Neural cell (in vitro differentiated cells): ENCODE results near the gene HCFC2. TPM values are rescaled to one million over a fixed set of nuclear protein-coding genes. Genes with fewer than 3 reads are reported as not detected.

Experiments
- H2AFZ ChIP-seq: fragments of 200-600, 300-800 bp; sonication (generic), shearing (Covaris generic); 2 replicates; pipeline ENCODE4 v1.6.0; 2014; ENCODE audit warnings: low read depth, mild to moderate bottlenecking, antibody characterized with exemption, low read length, moderate library complexity
- H3F3A ChIP-seq: fragments of 200-600 bp; shearing (Covaris generic); 2 replicates; pipeline ENCODE4 v1.6.1; 2016; ENCODE audit warnings: mild to moderate bottlenecking, moderate library complexity, mixed read lengths, antibody characterized with exemption, low read length; ENCODE audit not compliant: insufficient read depth, poor library complexity, severe bottlenecking
- H3K27ac ChIP-seq: fragments of 200-600, 300-800 bp; sonication (generic), shearing (Covaris generic); 2 replicates; pipeline ENCODE4 v1.5.1; 2014; ENCODE audit warnings: mild to moderate bottlenecking, low read length, moderate library complexity
- H3K27me3 ChIP-seq: fragments of 300-800, 200-600 bp; sonication (generic), shearing (Covaris generic); 2 replicates; pipeline ENCODE4 v1.6.0; 2014; ENCODE audit warnings: mild to moderate bottlenecking, low read depth, low read length, moderate library complexity; ENCODE audit not compliant: insufficient read depth
- H3K36me3 ChIP-seq: fragments of 300-800, 200-600 bp; sonication (generic), shearing (Covaris generic); 2 replicates; pipeline ENCODE4 v1.5.1; 2014; ENCODE audit warnings: mild to moderate bottlenecking, antibody characterized with exemption, low read length, moderate library complexity; ENCODE audit not compliant: insufficient read depth
- H3K4me2 ChIP-seq: fragments of 300-800, 200-600 bp; sonication (generic), shearing (Covaris generic); 2 replicates; pipeline ENCODE4 v1.6.0; 2014; ENCODE audit warnings: mild to moderate bottlenecking, low read length
- H3K4me3 ChIP-seq: fragments of 300-800, 200-600 bp; sonication (generic), shearing (Covaris generic); 2 replicates; pipeline ENCODE4 v1.5.1; 2014; ENCODE audit warnings: mild to moderate bottlenecking, low read length, moderate library complexity
- H3K79me2 ChIP-seq: fragments of 200-600 bp; shearing (Covaris generic); replicated peaks from 2 replicates; pipeline ENCODE4 v1.6.0; 2014; ENCODE audit warnings: mild to moderate bottlenecking, low read length, moderate library complexity; ENCODE audit not compliant: insufficient read depth
- H3K9ac ChIP-seq: fragments of 300-800, 200-600 bp; sonication (generic), shearing (Covaris generic); 2 replicates; pipeline ENCODE4 v1.6.1; 2016; ENCODE audit warnings: mild to moderate bottlenecking, low read length, mixed read lengths
- H3K9me2 ChIP-seq: fragments of 200-600 bp; shearing (Covaris generic); 2 replicates; pipeline ENCODE4 v1.6.1; 2016; ENCODE audit warnings: mild to moderate bottlenecking, low read length, mixed read lengths; ENCODE audit not compliant: insufficient read depth
- H3K9me3 ChIP-seq: fragments of 200-600, 300-800 bp; sonication (generic), shearing (Covaris generic); 2 replicates; pipeline ENCODE4 v1.6.1; 2016; ENCODE audit warnings: mild to moderate bottlenecking, mixed run types, low read length, moderate library complexity, mixed read lengths
- H4K20me1 ChIP-seq: fragments of 200-600 bp; shearing (Covaris generic); 2 replicates; pipeline ENCODE4 v1.6.1; 2016; ENCODE audit warnings: mild to moderate bottlenecking, mixed run types; ENCODE audit not compliant: insufficient read depth
- CTCF ChIP-seq: fragments of 450-650 bp; IDR thresholded peaks from 2 replicates; pipeline ENCODE4 v1.5.1; 2014; ENCODE audit warnings: antibody characterized with exemption, mild to moderate bottlenecking, moderate library complexity; ENCODE audit not compliant: poor library complexity, severe bottlenecking
- EP300 ChIP-seq: fragments of 450-650 bp; conservative IDR thresholded peaks from 2 replicates; pipeline ENCODE4 v1.6.1; 2014; ENCODE audit warnings: antibody characterized with exemption, mild to moderate bottlenecking, moderate library complexity; ENCODE audit not compliant: poor library complexity, severe bottlenecking
- EZH2 ChIP-seq: fragments of 200-600, 300-800 bp; shearing (Covaris generic), sonication (generic); IDR thresholded peaks from 2 replicates; pipeline ENCODE4 v1.6.1; 2014; ENCODE audit warnings: antibody characterized with exemption, low read length, borderline replicate concordance, mild to moderate bottlenecking; ENCODE audit not compliant: insufficient read depth, poor library complexity, severe bottlenecking
- MXI1 ChIP-seq: fragments of 450-650 bp; conservative IDR thresholded peaks from 2 replicates; pipeline ENCODE4 v1.6.1; 2014; ENCODE audit warnings: antibody characterized with exemption, mild to moderate bottlenecking; ENCODE audit not compliant: poor library complexity, severe bottlenecking
- POLR2AphosphoS5 ChIP-seq: IDR thresholded peaks from 2 replicates; pipeline ENCODE4 v1.6.1; 2012
- RAD21 ChIP-seq: fragments of 450-650 bp; conservative IDR thresholded peaks from 2 replicates; pipeline ENCODE4 v1.6.1; 2014; ENCODE audit warnings: antibody characterized with exemption, mild to moderate bottlenecking, moderate library complexity
- SMC3 ChIP-seq: fragments of 450-650 bp; conservative IDR thresholded peaks from 2 replicates; pipeline ENCODE4 v1.6.1; 2014; ENCODE audit warnings: antibody characterized with exemption, mild to moderate bottlenecking, moderate library complexity; ENCODE audit not compliant: poor library complexity
- TAF1 ChIP-seq: IDR thresholded peaks from 2 replicates; pipeline ENCODE4 v1.6.1; 2012; ENCODE audit warnings: low read depth
- polyA plus RNA-seq: library from polyadenylated mRNA; depleted of rRNA; stranded (reverse); fragments of >200 nt; gene quantifications from 2 replicates; pipeline ENCODE4 v1.2.3, GENCODE V29; 2014
- TF ChIP-seq, protein P1 (sequence below): IDR thresholded peaks from 2 replicates; pipeline ENCODE4 v1.6.1; 2012; ENCODE audit warnings: borderline replicate concordance

HCFC2 gene
- polyA plus RNA-seq, 1 donor from 2014 or later = 62.4 TPM

- TF ChIP-seq RAD21 (no peak), EZH2 (no peak), EP300 (no peak), SMC3 (no peak), TAF1 (no peak), CTCF (no peak), MXI1 (no peak), POLR2AphosphoS5 (no peak)
- TF ChIP-seq, protein P1, sequence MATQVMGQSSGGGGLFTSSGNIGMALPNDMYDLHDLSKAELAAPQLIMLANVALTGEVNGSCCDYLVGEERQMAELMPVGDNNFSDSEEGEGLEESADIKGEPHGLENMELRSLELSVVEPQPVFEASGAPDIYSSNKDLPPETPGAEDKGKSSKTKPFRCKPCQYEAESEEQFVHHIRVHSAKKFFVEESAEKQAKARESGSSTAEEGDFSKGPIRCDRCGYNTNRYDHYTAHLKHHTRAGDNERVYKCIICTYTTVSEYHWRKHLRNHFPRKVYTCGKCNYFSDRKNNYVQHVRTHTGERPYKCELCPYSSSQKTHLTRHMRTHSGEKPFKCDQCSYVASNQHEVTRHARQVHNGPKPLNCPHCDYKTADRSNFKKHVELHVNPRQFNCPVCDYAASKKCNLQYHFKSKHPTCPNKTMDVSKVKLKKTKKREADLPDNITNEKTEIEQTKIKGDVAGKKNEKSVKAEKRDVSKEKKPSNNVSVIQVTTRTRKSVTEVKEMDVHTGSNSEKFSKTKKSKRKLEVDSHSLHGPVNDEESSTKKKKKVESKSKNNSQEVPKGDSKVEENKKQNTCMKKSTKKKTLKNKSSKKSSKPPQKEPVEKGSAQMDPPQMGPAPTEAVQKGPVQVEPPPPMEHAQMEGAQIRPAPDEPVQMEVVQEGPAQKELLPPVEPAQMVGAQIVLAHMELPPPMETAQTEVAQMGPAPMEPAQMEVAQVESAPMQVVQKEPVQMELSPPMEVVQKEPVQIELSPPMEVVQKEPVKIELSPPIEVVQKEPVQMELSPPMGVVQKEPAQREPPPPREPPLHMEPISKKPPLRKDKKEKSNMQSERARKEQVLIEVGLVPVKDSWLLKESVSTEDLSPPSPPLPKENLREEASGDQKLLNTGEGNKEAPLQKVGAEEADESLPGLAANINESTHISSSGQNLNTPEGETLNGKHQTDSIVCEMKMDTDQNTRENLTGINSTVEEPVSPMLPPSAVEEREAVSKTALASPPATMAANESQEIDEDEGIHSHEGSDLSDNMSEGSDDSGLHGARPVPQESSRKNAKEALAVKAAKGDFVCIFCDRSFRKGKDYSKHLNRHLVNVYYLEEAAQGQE = no peak
- Histone ChIP-seq H3K36me3 (no peaks in the 10 kb centered on the region), H3K27me3 (no peaks in the 10 kb centered on the region), H3K9ac (no peak overlapping the region), H3K9me3 (no peaks in the 10 kb centered on the region), H2AFZ (no peak overlapping the region), H3F3A (no peaks in the 10 kb centered on the region), H3K4me2 (no peak overlapping the region), H3K79me2 (no peaks in the 10 kb centered on the region), H4K20me1 (no peaks in the 10 kb centered on the region), H3K9me2 (no peaks in the 10 kb centered on the region), H3K27ac (no peak overlapping the region), H3K4me3 (no peak overlapping the region)
These were observed 21.8 kb upstream of the HCFC2 start for GRCh38 chr12:104042580-104042979.

- H3K4me3 ChIP-seq = no peak overlapping the region
- H3K9ac ChIP-seq = no peak overlapping the region
- no peaks in the 10 kb centered on the region for H3F3A ChIP-seq
- TF ChIP-seq MXI1 (no peak), EZH2 (no peak), RAD21 (no peak), CTCF (no peak), SMC3 (no peak), TAF1 (no peak), EP300 (no peak), POLR2AphosphoS5 (no peak)
- TF ChIP-seq, protein P1 = no peak
- no peak overlapping the region for H3K4me2 ChIP-seq
- no peaks in the 10 kb centered on the region for H3K9me2 ChIP-seq
- H4K20me1 ChIP-seq = no peaks in the 10 kb centered on the region
- H3K9me3 ChIP-seq = no peaks in the 10 kb centered on the region
- no peaks in the 10 kb centered on the region for H3K36me3 ChIP-seq
- H3K27ac ChIP-seq = no peak overlapping the region
- H2AFZ ChIP-seq = no peak overlapping the region
- no peaks in the 10 kb centered on the region for H3K79me2 ChIP-seq
- peaks cover 2% of the 10 kb centered on the region for H3K27me3 ChIP-seq
These were observed 20.2 kb upstream of the HCFC2 start for GRCh38 chr12:104044158-104044557.
